GM18502 (cell line): ENCODE data around the gene CDYL.

Experiments used
- ATAC-seq: cut with Tn5 transposase; IDR thresholded peaks from one replicate; pipeline ENCODE4 v1.9.1; 2021; ENCODE audit warnings: mild to moderate bottlenecking; ENCODE audit not compliant: unreplicated experiment, poor library complexity

CDYL gene

GRCh38 chr6:4903751-4904370, 127.7 kb downstream of the CDYL start:
- ATAC-seq: no peak

GRCh38 chr6:4904461-4905025, 128.3 kb downstream of the CDYL start:
- ATAC-seq: no peak

- no peak for ATAC-seq
Measured at GRCh38 chr6:4905826-4906225, 129.6 kb downstream of the CDYL start.

- peak; percentile 57 for ATAC-seq
Measured at GRCh38 chr6:4906293-4907276, 130.4 kb downstream of the CDYL start.

GRCh38 chr6:4907602-4908001, 131.4 kb downstream of the CDYL start:
- ATAC-seq: no peak

GRCh38 chr6:4908062-4908461, 131.9 kb downstream of the CDYL start:
- no peak for ATAC-seq

GRCh38 chr6:4909063-4909706, 133.0 kb downstream of the CDYL start:
- ATAC-seq: no peak

GRCh38 chr6:4910037-4910760, 134.0 kb downstream of the CDYL start:
- no peak for ATAC-seq

GRCh38 chr6:4912559-4912958, 136.4 kb downstream of the CDYL start:
- no peak for ATAC-seq

GRCh38 chr6:4913705-4914419, 137.7 kb downstream of the CDYL start:
- ATAC-seq: no peak

GRCh38 chr6:4914420-4915159, 138.4 kb downstream of the CDYL start:
- no peak for ATAC-seq

- no peak for ATAC-seq
Measured at GRCh38 chr6:4916954-4917561, 140.9 kb downstream of the CDYL start.

- no peak for ATAC-seq
Measured at GRCh38 chr6:4920914-4921410, 144.8 kb downstream of the CDYL start.

- no peak for ATAC-seq
Measured at GRCh38 chr6:4922488-4923037, 146.4 kb downstream of the CDYL start.

GRCh38 chr6:4923081-4923480, 146.9 kb downstream of the CDYL start:
- ATAC-seq: no peak

GRCh38 chr6:4924661-4925271, 148.6 kb downstream of the CDYL start:
- ATAC-seq: no peak

- no peak for ATAC-seq
Measured at GRCh38 chr6:4925580-4925979, 149.4 kb downstream of the CDYL start.

- no peak for ATAC-seq
Measured at GRCh38 chr6:4928426-4928825, 152.2 kb downstream of the CDYL start.
